SK-N-DZ (cell line): ENCODE data around the gene TPR.

Experiments used
- DNase-seq: peaks from one replicate; pipeline ENCODE4 v3.0.0-alpha.2; 2015; ENCODE audit warnings: low spot score

Gene TPR

GRCh38 chr1:186330758-186331157, 44.3 kb downstream of the TPR start:
- DNase-seq: no peak

GRCh38 chr1:186327331-186327730, 47.7 kb downstream of the TPR start:
- DNase-seq: no peak

- DNase-seq: no peak
Observed at GRCh38 chr1:186326009-186326408, 49.0 kb downstream of the TPR start.

GRCh38 chr1:186325239-186325638, 49.8 kb downstream of the TPR start:
- DNase-seq: no peak

- DNase-seq: no peak
Observed at GRCh38 chr1:186323865-186324264, 51.2 kb downstream of the TPR start.

- no peak for DNase-seq
Observed at GRCh38 chr1:186315570-186315969, 59.5 kb downstream of the TPR start.

- DNase-seq: no peak
Observed at GRCh38 chr1:186311375-186312051, 63.5 kb downstream of the TPR start.

GRCh38 chr1:186310307-186310706, 64.7 kb downstream of the TPR start:
- no peak for DNase-seq

GRCh38 chr1:186308264-186309060, 66.6 kb downstream of the TPR start:
- no peak for DNase-seq

GRCh38 chr1:186307445-186307844, 67.6 kb downstream of the TPR start:
- DNase-seq: no peak

GRCh38 chr1:186306533-186306932, 68.5 kb downstream of the TPR start:
- DNase-seq: no peak

- DNase-seq: peak; percentile 16
Observed at GRCh38 chr1:186304982-186305949, 69.8 kb downstream of the TPR start.

- no peak for DNase-seq
Observed at GRCh38 chr1:186303911-186304310, 71.1 kb downstream of the TPR start.

- no peak for DNase-seq
Observed at GRCh38 chr1:186302381-186302920, 72.6 kb downstream of the TPR start.

- DNase-seq: no peak
Observed at GRCh38 chr1:186301448-186301847, 73.6 kb downstream of the TPR start.

GRCh38 chr1:186300056-186300455, 75.0 kb downstream of the TPR start:
- DNase-seq: no peak

- DNase-seq: no peak
Observed at GRCh38 chr1:186299570-186299969, 75.5 kb downstream of the TPR start.

- DNase-seq: no peak
Observed at GRCh38 chr1:186298851-186299250, 76.2 kb downstream of the TPR start.

GRCh38 chr1:186297439-186298045, 77.5 kb downstream of the TPR start:
- DNase-seq: no peak

GRCh38 chr1:186295980-186296379, 79.1 kb downstream of the TPR start, which contains the start of gene PRG4:
Gene PRG4, plus strand, starts transcription at chr1:186296279.
- no peak for DNase-seq

GRCh38 chr1:186292875-186293274, 82.2 kb downstream of the TPR start:
- DNase-seq: no peak
